Neural cell (in vitro differentiated cells): ENCODE results near the gene ZNF276.

ENCODE experiments used
- POLR2AphosphoS5 ChIP-seq: IDR thresholded peaks from 2 replicates; pipeline ENCODE4 v1.6.1; 2012
- TF ChIP-seq, protein P1 (sequence below): fragments of 450-650 bp; IDR thresholded peaks from 2 replicates; pipeline ENCODE4 v1.5.1; 2014; ENCODE audit warnings: antibody characterized with exemption, mild to moderate bottlenecking, moderate library complexity; ENCODE audit not compliant: poor library complexity, severe bottlenecking

DNA sequence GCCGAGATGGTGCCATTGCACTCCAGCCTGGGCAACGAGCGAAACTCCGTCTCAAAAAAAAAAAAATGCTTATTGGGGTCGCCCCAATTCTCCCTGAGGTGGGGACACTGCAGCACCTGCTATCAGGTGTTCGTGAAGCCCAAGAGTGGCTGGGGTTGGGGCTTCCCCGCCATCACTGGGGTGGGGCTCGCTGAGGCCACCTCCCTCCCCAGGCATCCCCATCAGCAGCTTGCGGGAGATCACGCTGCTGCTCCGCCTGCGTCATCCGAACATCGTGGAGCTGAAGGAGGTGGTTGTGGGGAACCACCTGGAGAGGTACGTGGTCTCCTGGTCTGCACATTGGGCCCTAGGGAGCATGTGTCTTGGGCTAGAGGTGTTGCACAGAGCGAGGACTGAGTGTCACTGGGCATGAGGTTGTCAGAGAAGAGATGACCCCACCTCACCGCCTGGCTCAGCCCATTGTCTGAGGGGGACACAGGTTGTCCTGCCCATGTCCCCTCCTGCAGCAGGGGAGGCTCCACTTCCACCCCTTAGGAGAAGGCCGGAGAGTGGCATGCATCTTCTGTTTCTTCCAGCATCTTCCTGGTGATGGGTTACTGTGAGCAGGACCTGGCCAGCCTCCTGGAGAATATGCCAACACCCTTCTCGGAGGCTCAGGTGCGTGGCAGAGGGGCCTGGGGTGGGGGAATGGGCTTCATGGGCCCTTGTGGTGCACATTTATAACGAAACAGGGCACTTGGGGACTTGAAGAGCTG lies 29.9 kb upstream of the ZNF276 start:
- TF ChIP-seq, protein P1, sequence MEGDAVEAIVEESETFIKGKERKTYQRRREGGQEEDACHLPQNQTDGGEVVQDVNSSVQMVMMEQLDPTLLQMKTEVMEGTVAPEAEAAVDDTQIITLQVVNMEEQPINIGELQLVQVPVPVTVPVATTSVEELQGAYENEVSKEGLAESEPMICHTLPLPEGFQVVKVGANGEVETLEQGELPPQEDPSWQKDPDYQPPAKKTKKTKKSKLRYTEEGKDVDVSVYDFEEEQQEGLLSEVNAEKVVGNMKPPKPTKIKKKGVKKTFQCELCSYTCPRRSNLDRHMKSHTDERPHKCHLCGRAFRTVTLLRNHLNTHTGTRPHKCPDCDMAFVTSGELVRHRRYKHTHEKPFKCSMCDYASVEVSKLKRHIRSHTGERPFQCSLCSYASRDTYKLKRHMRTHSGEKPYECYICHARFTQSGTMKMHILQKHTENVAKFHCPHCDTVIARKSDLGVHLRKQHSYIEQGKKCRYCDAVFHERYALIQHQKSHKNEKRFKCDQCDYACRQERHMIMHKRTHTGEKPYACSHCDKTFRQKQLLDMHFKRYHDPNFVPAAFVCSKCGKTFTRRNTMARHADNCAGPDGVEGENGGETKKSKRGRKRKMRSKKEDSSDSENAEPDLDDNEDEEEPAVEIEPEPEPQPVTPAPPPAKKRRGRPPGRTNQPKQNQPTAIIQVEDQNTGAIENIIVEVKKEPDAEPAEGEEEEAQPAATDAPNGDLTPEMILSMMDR: no peak
- no peak for TF ChIP-seq POLR2AphosphoS5
